GM19099 (cell line): ENCODE data around the gene ERP29.

Source experiments
- POLR2A ChIP-seq: IDR thresholded peaks from 3 replicates; pipeline ENCODE4 v1.6.1; 2011; ENCODE audit warnings: low read depth; ENCODE audit not compliant: insufficient read length; ENCODE audit errors: extremely low read depth

The ERP29 gene

GRCh38 chr12:112020947-112021457 lies 7.8 kb downstream of the ERP29 start:
- no peak for TF ChIP-seq POLR2A

DNA sequence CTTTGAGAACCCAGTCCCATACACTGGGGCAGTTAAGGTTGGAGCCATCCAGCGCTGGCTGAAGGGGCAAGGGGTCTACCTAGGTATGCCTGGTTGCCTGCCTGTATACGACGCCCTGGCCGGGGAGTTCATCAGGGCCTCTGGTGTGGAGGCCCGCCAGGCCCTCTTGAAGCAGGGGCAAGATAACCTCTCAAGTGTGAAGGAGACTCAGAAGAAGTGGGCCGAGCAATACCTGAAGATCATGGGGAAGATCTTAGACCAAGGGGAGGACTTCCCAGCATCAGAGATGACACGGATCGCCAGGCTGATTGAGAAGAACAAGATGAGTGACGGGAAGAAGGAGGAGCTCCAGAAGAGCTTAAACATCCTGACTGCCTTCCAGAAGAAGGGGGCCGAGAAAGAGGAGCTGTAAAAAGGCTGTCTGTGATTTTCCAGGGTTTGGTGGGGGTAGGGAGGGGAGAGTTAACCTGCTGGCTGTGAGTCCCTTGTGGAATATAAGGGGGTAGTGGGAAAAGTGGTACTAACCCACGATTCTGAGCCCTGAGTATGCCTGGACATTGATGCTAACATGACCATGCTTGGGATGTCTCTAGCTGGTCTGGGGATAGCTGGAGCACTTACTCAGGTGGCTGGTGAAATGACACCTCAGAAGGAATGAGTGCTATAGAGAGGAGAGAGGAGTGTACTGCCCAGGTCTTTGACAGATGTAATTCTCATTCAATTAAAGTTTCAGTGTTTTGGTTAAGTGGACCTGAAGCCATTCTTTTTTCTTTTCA lies 9.2 kb downstream of the ERP29 start:
- peak; percentile 10 for TF ChIP-seq POLR2A

GRCh38 chr12:112023759-112024396 lies 10.7 kb downstream of the ERP29 start:
- peak; percentile 15 for TF ChIP-seq POLR2A

DNA sequence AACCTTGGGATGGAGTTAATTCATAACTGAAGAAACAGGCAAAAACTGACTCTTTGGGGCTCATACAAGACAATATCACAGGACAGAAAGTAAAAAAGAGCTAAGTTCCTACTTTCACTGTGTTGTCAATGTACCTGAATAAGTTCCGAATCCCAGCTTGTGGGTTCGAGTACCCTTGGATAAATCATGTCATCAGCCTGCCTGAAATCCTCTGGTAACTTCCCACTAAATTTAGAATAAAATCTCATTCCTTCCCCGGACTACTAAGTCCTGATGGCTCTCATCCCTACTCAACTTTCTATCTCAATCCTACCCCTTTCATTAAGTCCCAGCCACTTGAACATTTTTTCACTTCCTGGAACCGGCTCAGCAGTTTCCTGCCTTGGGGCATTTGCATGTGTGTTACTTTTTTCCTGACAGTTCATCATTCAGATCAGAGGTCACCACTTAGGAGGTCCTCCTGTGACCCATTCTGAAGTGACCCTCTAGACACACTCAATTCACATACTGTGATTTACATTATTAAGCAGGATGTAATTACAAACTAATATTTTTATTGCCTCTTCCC lies 12.7 kb downstream of the ERP29 start:
- no peak for TF ChIP-seq POLR2A

GRCh38 chr12:112029301-112029700 lies 16.1 kb downstream of the ERP29 start:
- TF ChIP-seq POLR2A, result no peak

- TF ChIP-seq POLR2A, result no peak
Observed at GRCh38 chr12:112031472-112031871, 18.2 kb downstream of the ERP29 start.

- no peak for TF ChIP-seq POLR2A
Observed at GRCh38 chr12:112032292-112032691, 19.1 kb downstream of the ERP29 start.

- TF ChIP-seq POLR2A, result no peak
Observed at GRCh38 chr12:112035219-112035785, 22.1 kb downstream of the ERP29 start.

DNA sequence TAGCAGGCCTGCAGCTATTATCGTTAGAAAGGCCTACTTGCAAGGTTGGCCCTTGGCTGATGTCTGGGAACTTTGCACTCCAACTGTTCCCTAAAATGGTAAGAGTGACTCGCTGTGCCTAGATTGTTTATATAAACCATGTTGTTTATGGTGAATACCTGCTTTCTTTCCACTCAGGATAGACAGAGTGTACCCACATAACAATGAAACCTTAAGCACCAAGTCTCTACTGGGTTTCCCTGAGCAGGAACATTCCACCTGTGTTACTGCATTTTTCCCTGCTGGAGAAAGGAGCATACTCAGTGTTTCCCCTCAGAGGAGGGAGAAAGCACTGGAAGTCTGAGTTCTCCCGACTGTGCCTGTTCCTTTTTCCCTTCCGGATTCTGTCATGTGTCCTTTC lies 32.8 kb downstream of the ERP29 start:
- no peak for TF ChIP-seq POLR2A

- no peak for TF ChIP-seq POLR2A
Observed at GRCh38 chr12:112049351-112049750, 36.1 kb downstream of the ERP29 start.

- no peak for TF ChIP-seq POLR2A
Observed at GRCh38 chr12:112061137-112061536, 47.9 kb downstream of the ERP29 start.

- no peak for TF ChIP-seq POLR2A
Observed at GRCh38 chr12:112063273-112063672, 50.0 kb downstream of the ERP29 start.

- TF ChIP-seq POLR2A, result no peak
Observed at GRCh38 chr12:112066566-112066965, 53.3 kb downstream of the ERP29 start.
